ENCODE data around the gene ESRP2. TPM values are rescaled to one million over a fixed set of nuclear protein-coding genes. Genes with fewer than 3 reads are reported as not detected.

ESRP2 gene
- total and polyA plus RNA-seq, 7 donors, result under 0.01 to 50.0 (median 12.1) TPM; not detected in 1

DNA sequence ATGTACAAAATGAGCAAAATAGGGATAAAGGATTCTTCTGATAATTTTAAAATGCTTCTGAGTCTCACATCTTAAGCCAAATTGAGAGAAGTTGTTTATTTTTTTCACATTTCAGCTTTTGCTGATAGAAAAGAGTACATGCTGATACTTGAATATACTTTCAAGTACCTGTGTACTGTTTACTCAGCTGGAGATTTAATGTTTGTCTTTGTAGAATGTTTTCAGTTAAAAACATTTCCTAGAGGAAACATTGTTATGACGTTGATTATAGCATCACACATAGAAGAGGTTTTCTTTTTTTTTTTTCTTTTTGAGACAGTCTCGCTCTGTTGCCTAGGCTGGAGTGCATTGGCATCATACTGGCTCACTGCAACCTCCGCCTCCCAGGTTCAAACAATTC, 19.7 kb downstream of the ESRP2 start:
- no peaks in the 10 kb centered on the region for H3K4me1 ChIP-seq
- H3K4me3 ChIP-seq, result no peak overlapping the region
- no peak overlapping the region for H3K27ac ChIP-seq
- no peak for DNase-seq
- H3K36me3 ChIP-seq, result peaks cover 0 to 2% (median 0%) of the 10 kb centered on the region in 4 donors
- WGBS, 2 donors, result 72 to 82% methylated on average over 3 of the region's 3 CpGs
- no peaks in the 10 kb centered on the region for H3K27me3 ChIP-seq
- no peak for TF ChIP-seq POLR2AphosphoS5 (IDR thresholded peaks at IDR 0.05)
- TF ChIP-seq, protein P1, sequence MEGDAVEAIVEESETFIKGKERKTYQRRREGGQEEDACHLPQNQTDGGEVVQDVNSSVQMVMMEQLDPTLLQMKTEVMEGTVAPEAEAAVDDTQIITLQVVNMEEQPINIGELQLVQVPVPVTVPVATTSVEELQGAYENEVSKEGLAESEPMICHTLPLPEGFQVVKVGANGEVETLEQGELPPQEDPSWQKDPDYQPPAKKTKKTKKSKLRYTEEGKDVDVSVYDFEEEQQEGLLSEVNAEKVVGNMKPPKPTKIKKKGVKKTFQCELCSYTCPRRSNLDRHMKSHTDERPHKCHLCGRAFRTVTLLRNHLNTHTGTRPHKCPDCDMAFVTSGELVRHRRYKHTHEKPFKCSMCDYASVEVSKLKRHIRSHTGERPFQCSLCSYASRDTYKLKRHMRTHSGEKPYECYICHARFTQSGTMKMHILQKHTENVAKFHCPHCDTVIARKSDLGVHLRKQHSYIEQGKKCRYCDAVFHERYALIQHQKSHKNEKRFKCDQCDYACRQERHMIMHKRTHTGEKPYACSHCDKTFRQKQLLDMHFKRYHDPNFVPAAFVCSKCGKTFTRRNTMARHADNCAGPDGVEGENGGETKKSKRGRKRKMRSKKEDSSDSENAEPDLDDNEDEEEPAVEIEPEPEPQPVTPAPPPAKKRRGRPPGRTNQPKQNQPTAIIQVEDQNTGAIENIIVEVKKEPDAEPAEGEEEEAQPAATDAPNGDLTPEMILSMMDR (IDR thresholded peaks at IDR 0.05), result no peak
- TF ChIP-seq POLR2A (IDR thresholded peaks at IDR 0.05), result no peak
- no peak for TF ChIP-seq EP300 (IDR thresholded peaks at IDR 0.05)
- intact Hi-C loops (cut with DNase I), result no loop called here
- no peaks in the 10 kb centered on the region for H3K9me3 ChIP-seq

- Histone ChIP-seq H3K4me3 (no peak overlapping the region), H3K36me3 (no peaks in the 10 kb centered on the region), H3K4me1 (no peaks in the 10 kb centered on the region), H3K27me3 (no peaks in the 10 kb centered on the region), H3K9me3 (no peaks in the 10 kb centered on the region), H3K27ac (no peak overlapping the region)
- WGBS, 2 donors, result 88 to 97% methylated on average over 1 of the region's 1 CpG
- DNase-seq, result no peak
- intact Hi-C loops (cut with DNase I), result no loop called here
- TF ChIP-seq POLR2AphosphoS5 (IDR thresholded peaks at IDR 0.05) (no peak), POLR2A (IDR thresholded peaks at IDR 0.05) (no peak), EP300 (IDR thresholded peaks at IDR 0.05) (no peak)
- TF ChIP-seq, protein P1 (IDR thresholded peaks at IDR 0.05), result no peak
Measured at GRCh38 chr16:68215302-68215701, 20.6 kb downstream of the ESRP2 start.

- no peaks in the 10 kb centered on the region for H3K4me1 ChIP-seq
- no peaks in the 10 kb centered on the region for H3K9me3 ChIP-seq
- TF ChIP-seq, protein P1 (IDR thresholded peaks at IDR 0.05), result no peak
- TF ChIP-seq EP300 (IDR thresholded peaks at IDR 0.05) (no peak), POLR2AphosphoS5 (IDR thresholded peaks at IDR 0.05) (no peak), POLR2A (IDR thresholded peaks at IDR 0.05) (no peak)
- no peak overlapping the region for H3K27ac ChIP-seq
- WGBS, 2 donors, result 88 to 93% methylated on average over 3 of the region's 3 CpGs
- no peaks in the 10 kb centered on the region for H3K27me3 ChIP-seq
- intact Hi-C loops (cut with DNase I), result no loop called here
- no peak overlapping the region for H3K4me3 ChIP-seq
- no peaks in the 10 kb centered on the region for H3K36me3 ChIP-seq
- DNase-seq, result no peak
Measured at GRCh38 chr16:68214726-68215125, 21.2 kb downstream of the ESRP2 start.

DNA sequence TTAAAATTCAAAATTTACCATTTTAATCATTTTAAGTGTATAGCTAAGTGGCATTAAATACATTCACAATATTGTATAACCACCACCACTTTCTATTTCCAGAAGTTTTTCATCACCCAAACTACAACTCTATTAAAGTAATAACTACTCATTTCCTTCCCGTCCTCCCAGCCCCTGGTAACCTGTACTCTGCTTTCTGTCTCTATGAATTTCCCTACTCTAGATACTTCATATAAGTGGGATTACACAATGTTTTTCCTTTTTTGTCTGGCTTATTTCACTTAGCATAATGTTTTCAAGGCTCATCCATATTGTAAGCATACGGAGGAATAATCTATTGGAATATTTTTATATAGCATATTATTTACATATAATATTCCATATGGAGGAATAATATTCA, 29.7 kb downstream of the ESRP2 start:
- WGBS, 2 donors, result 91 to 95% methylated on average over 2 of the region's 2 CpGs
- Histone ChIP-seq H3K27me3 (no peaks in the 10 kb centered on the region), H3K27ac (no peak overlapping the region), H3K4me3 (no peak overlapping the region), H3K9me3 (no peaks in the 10 kb centered on the region), H3K36me3 (no peaks in the 10 kb centered on the region), H3K4me1 (no peaks in the 10 kb centered on the region)
- no peak for TF ChIP-seq POLR2AphosphoS5 (IDR thresholded peaks at IDR 0.05)
- no peak for TF ChIP-seq EP300 (IDR thresholded peaks at IDR 0.05)
- no peak for TF ChIP-seq POLR2A (IDR thresholded peaks at IDR 0.05)
- TF ChIP-seq, protein P1 (IDR thresholded peaks at IDR 0.05), result no peak
- DNase-seq, result no peak
- intact Hi-C loops (cut with DNase I), result no loop called here

- no peaks in the 10 kb centered on the region for H3K27me3 ChIP-seq
- no peak for DNase-seq
- no peaks in the 10 kb centered on the region for H3K4me1 ChIP-seq
- intact Hi-C loops (cut with DNase I), result no loop called here
- no peak overlapping the region for H3K4me3 ChIP-seq
- no peak for TF ChIP-seq POLR2A (IDR thresholded peaks at IDR 0.05)
- TF ChIP-seq, protein P1 (IDR thresholded peaks at IDR 0.05), result no peak
- peaks cover 0 to 7% (median 0%) of the 10 kb centered on the region in 4 donors for H3K36me3 ChIP-seq
- no peak overlapping the region for H3K27ac ChIP-seq
- no peaks in the 10 kb centered on the region for H3K9me3 ChIP-seq
Measured at GRCh38 chr16:68202091-68202519, 33.8 kb downstream of the ESRP2 start.

Measured in sigmoid colon (tissue), 7 donors.